ENCODE measurements around the gene UBR3.

Gene UBR3

GRCh38 chr2:170044751-170045478 lies 217.7 kb downstream of the UBR3 start:
- in situ Hi-C loops (cut with MboI; ENCODE audit: low sequenced_read_pairs) = no loop called here

GRCh38 chr2:170047331-170048065 lies 220.2 kb downstream of the UBR3 start:
- in situ Hi-C loops (cut with MboI; ENCODE audit: low sequenced_read_pairs) = no loop called here
- Histone ChIP-seq H3K4me1 (no peaks in the 10 kb centered on the region), H3K36me3 (replicated peaks) (no peaks in the 10 kb centered on the region), H3K9me3 (no peaks in the 10 kb centered on the region), H3K4me3 (no peak overlapping the region), H3K27me3 (ENCODE audit: low read depth) (no peaks in the 10 kb centered on the region)
- no peak for DNase-seq (ENCODE audit: low spot score in 2 of 2)

More at GRCh38 chr2:170044751-170045478, 217.7 kb downstream of the UBR3 start:
- no peaks in the 10 kb centered on the region for H3K27me3 ChIP-seq (ENCODE audit: low read depth)
- no peak overlapping the region for H3K4me3 ChIP-seq
- H3K36me3 ChIP-seq (replicated peaks) = no peaks in the 10 kb centered on the region; the same call in 1 of the 2 replicates
- no peaks in the 10 kb centered on the region for H3K9me3 ChIP-seq
- no peaks in the 10 kb centered on the region for H3K4me1 ChIP-seq
- no peak for DNase-seq (ENCODE audit: low spot score in 2 of 2)

GRCh38 chr2:170052151-170052550 lies 224.9 kb downstream of the UBR3 start:
- no peaks in the 10 kb centered on the region for H3K4me1 ChIP-seq
- H3K4me3 ChIP-seq = no peak overlapping the region
- in situ Hi-C loops (cut with MboI; ENCODE audit: low sequenced_read_pairs) = no loop called here
- no peaks in the 10 kb centered on the region for H3K9me3 ChIP-seq
- DNase-seq (ENCODE audit: low spot score in 2 of 2) = no peak
- H3K27me3 ChIP-seq (ENCODE audit: low read depth) = no peaks in the 10 kb centered on the region
- H3K36me3 ChIP-seq (replicated peaks) = no peaks in the 10 kb centered on the region

GRCh38 chr2:170054997-170055396 lies 227.7 kb downstream of the UBR3 start:
- Histone ChIP-seq H3K9me3 (no peaks in the 10 kb centered on the region), H3K4me1 (no peaks in the 10 kb centered on the region), H3K4me3 (no peak overlapping the region), H3K36me3 (replicated peaks) (no peaks in the 10 kb centered on the region), H3K27me3 (ENCODE audit: low read depth) (no peaks in the 10 kb centered on the region)
- in situ Hi-C loops (cut with MboI; ENCODE audit: low sequenced_read_pairs) = no loop called here
- no peak for DNase-seq (ENCODE audit: low spot score in 2 of 2)

- in situ Hi-C loops (cut with MboI; ENCODE audit: low sequenced_read_pairs) = no loop called here
- H3K27me3 ChIP-seq (ENCODE audit: low read depth) = no peaks in the 10 kb centered on the region
- DNase-seq (ENCODE audit: low spot score in 2 of 2) = no peak
- no peaks in the 10 kb centered on the region for H3K9me3 ChIP-seq
- no peak overlapping the region for H3K4me3 ChIP-seq
- no peaks in the 10 kb centered on the region for H3K36me3 ChIP-seq (replicated peaks)
- H3K4me1 ChIP-seq = no peaks in the 10 kb centered on the region
Measured at GRCh38 chr2:170056900-170057299, 229.6 kb downstream of the UBR3 start.

- Histone ChIP-seq H3K27me3 (ENCODE audit: low read depth) (no peaks in the 10 kb centered on the region), H3K4me3 (no peak overlapping the region), H3K4me1 (no peaks in the 10 kb centered on the region), H3K9me3 (no peaks in the 10 kb centered on the region), H3K36me3 (replicated peaks) (no peaks in the 10 kb centered on the region)
- no peak for DNase-seq (ENCODE audit: low spot score in 2 of 2)
- in situ Hi-C loops (cut with MboI; ENCODE audit: low sequenced_read_pairs) = no loop called here
Measured at GRCh38 chr2:170063456-170064235, 236.4 kb downstream of the UBR3 start.

GRCh38 chr2:170070778-170071177 lies 243.5 kb downstream of the UBR3 start:
- no peak for DNase-seq (ENCODE audit: low spot score in 2 of 2)
- Histone ChIP-seq H3K4me3 (no peak overlapping the region), H3K4me1 (peaks cover 12% of the 10 kb centered on the region), H3K9me3 (no peaks in the 10 kb centered on the region), H3K36me3 (replicated peaks) (no peaks in the 10 kb centered on the region; the same call in 1 of the 2 replicates), H3K27me3 (ENCODE audit: low read depth) (no peaks in the 10 kb centered on the region)
- in situ Hi-C loops (cut with MboI; ENCODE audit: low sequenced_read_pairs) = no loop called here

GRCh38 chr2:170073288-170073687 lies 246.0 kb downstream of the UBR3 start:
- Histone ChIP-seq H3K36me3 (replicated peaks) (no peaks in the 10 kb centered on the region; the same call in 1 of the 2 replicates), H3K4me1 (peaks cover 12% of the 10 kb centered on the region), H3K9me3 (no peaks in the 10 kb centered on the region), H3K4me3 (no peak overlapping the region), H3K27me3 (ENCODE audit: low read depth) (no peaks in the 10 kb centered on the region)
- DNase-seq (ENCODE audit: low spot score in 2 of 2) = no peak
- in situ Hi-C loops (cut with MboI; ENCODE audit: low sequenced_read_pairs) = no loop called here

- no peak for DNase-seq (ENCODE audit: low spot score in 2 of 2)
Measured at GRCh38 chr2:170076189-170076588, 248.9 kb downstream of the UBR3 start.

GRCh38 chr2:170077830-170078569 lies 250.7 kb downstream of the UBR3 start:
- H3K9me3 ChIP-seq = no peaks in the 10 kb centered on the region
- H3K27me3 ChIP-seq (ENCODE audit: low read depth) = no peaks in the 10 kb centered on the region
- in situ Hi-C loops (cut with MboI; ENCODE audit: low sequenced_read_pairs) = no loop called here
- H3K4me1 ChIP-seq = peaks cover 15% of the 10 kb centered on the region
- peak in 1 of 2 experiments; percentile 29 for DNase-seq (ENCODE audit: low spot score in 2 of 2)
- no peaks in the 10 kb centered on the region for H3K36me3 ChIP-seq (replicated peaks)
- no peak overlapping the region for H3K4me3 ChIP-seq

More at GRCh38 chr2:170076189-170076588, 248.9 kb downstream of the UBR3 start:
- H3K4me1 ChIP-seq = peaks cover 12% of the 10 kb centered on the region
- H3K27me3 ChIP-seq (ENCODE audit: low read depth) = no peaks in the 10 kb centered on the region
- H3K4me3 ChIP-seq = no peak overlapping the region
- in situ Hi-C loops (cut with MboI; ENCODE audit: low sequenced_read_pairs) = no loop called here
- H3K9me3 ChIP-seq = no peaks in the 10 kb centered on the region
- no peaks in the 10 kb centered on the region for H3K36me3 ChIP-seq (replicated peaks)

- DNase-seq (ENCODE audit: low spot score in 2 of 2) = no peak
- H3K27me3 ChIP-seq (ENCODE audit: low read depth) = no peaks in the 10 kb centered on the region
- peaks cover 22% of the 10 kb centered on the region for H3K4me1 ChIP-seq
- no peaks in the 10 kb centered on the region for H3K9me3 ChIP-seq
- H3K4me3 ChIP-seq = no peak overlapping the region
- in situ Hi-C loops (cut with MboI; ENCODE audit: low sequenced_read_pairs) = no loop called here
- H3K36me3 ChIP-seq (replicated peaks) = no peaks in the 10 kb centered on the region
Measured at GRCh38 chr2:170084820-170085491, 257.7 kb downstream of the UBR3 start.

GRCh38 chr2:170086117-170086688 lies 258.9 kb downstream of the UBR3 start:
- Histone ChIP-seq H3K36me3 (replicated peaks) (no peaks in the 10 kb centered on the region), H3K27me3 (ENCODE audit: low read depth) (no peaks in the 10 kb centered on the region), H3K4me1 (peaks cover 24% of the 10 kb centered on the region), H3K9me3 (no peaks in the 10 kb centered on the region), H3K4me3 (no peak overlapping the region)
- DNase-seq (ENCODE audit: low spot score in 2 of 2) = peak in 1 of 2 experiments; percentile 36
- in situ Hi-C loops (cut with MboI; ENCODE audit: low sequenced_read_pairs) = no loop called here

All from HAP-1 (cell line).